ENCODE results near the gene MEG3. TPM values are rescaled to one million over a fixed set of nuclear protein-coding genes. Genes with fewer than 3 reads are reported as not detected.
"Not testable (repeated sequence)": the region's sequence is repeated elsewhere in the genome, so short reads cannot be mapped to it uniquely, and the experiment has no call there.

Gene MEG3
- total RNA-seq, 4 donors from 2014 or later: 34.9 to 169 (median 117) TPM

DNA sequence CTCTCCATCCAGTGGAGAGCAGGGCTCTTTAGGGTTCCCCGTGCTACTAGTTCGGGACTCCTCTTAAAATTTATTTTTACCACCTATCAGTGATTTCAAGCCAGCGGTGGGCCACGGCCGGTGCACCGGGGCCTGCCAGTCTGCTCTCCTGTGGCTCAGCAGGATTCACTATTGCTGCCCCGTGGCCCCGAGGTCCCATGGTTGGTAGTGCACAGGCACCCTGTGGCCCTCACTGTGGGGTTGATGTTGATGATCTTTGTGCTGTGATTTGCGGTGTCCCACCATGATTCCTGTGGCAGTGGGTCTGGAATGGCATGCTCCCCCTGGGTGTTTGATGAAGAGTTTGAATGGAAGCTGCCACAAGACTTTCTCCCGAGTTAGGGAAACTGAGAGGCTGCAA is 12.6 kb upstream of the MEG3 start:
- no peak for ATAC-seq (ENCODE audit: low FRiP score)
- no peak for DNase-seq (ENCODE audit: low spot score)
- TF ChIP-seq, protein P1, sequence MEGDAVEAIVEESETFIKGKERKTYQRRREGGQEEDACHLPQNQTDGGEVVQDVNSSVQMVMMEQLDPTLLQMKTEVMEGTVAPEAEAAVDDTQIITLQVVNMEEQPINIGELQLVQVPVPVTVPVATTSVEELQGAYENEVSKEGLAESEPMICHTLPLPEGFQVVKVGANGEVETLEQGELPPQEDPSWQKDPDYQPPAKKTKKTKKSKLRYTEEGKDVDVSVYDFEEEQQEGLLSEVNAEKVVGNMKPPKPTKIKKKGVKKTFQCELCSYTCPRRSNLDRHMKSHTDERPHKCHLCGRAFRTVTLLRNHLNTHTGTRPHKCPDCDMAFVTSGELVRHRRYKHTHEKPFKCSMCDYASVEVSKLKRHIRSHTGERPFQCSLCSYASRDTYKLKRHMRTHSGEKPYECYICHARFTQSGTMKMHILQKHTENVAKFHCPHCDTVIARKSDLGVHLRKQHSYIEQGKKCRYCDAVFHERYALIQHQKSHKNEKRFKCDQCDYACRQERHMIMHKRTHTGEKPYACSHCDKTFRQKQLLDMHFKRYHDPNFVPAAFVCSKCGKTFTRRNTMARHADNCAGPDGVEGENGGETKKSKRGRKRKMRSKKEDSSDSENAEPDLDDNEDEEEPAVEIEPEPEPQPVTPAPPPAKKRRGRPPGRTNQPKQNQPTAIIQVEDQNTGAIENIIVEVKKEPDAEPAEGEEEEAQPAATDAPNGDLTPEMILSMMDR (IDR thresholded peaks at IDR 0.05): no peak

DNA sequence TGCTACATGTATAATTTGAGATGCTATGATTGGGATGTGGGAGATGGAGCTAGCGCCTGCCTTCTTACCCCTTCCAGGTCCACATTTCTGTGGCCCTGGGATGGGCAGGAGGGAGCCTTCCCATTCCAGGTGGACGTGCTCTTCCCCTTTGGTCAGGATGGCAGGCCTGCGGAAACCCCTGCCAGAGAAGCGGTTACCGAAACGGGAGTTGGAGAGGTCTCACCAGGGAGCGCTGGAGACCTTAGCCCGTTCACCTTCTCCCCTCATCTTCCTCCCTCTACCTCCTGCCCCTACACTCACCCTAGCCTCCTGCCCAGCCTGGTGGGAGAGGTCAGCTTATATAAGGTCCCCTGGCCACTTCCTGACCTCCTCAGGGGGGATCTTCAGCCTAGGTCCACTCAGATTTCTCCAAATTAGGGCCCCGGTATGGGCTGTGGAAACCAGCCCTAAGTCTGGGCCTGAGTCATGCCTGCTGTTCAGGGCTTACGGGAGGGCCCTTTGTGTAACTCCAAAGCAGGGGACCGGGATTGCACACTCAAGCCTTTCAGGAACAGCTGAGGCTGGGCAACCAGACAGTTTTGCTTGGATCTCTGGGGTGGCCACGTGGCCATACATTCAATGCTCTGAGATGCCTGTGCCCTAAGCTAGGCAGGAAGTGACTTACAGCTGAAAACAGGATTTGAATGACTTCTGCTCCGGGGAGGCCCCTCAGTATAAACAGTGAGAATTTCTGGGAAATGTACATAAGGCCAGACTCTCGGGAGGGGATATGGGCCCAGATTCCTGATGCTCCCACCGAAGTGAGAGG is 10.2 kb upstream of the MEG3 start:
- TF ChIP-seq, protein P1 (IDR thresholded peaks at IDR 0.05): no peak
- DNase-seq (ENCODE audit: low spot score) (no peak), ATAC-seq (ENCODE audit: low FRiP score) (no peak)

DNA sequence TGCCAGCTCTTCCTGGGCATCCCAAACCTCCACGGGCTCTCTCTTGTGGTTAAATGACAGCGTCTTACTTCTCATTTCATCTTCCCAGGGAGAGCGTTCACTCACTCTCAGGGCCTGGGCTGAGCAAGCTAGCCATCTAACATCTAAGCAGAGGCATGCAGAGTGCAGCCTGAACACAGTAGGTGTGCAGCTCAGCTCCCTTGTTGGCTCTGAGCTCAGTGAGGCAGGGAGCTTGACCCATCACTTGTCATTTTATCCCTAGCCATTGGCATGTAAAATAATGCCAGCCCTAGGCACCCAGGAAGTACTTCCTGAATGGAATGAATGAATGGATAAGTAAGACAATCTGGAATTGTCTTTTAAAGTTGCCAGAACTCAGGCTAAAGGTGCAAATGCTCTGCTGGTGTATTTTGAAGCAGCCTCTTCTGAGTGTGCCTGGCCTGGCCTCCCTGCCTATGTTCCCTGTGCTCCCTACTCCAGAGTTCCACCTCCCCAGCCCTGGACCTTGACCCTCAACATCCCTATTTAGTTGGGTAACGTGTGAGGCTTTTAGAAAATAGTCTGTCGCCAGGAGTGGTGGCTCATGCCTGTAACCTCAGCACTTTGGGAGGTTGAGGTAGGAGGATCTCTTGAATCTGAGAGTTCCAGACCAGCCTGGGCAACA is 9.5 kb upstream of the MEG3 start:
- DNase-seq (ENCODE audit: low spot score): no peak
- TF ChIP-seq, protein P1 (IDR thresholded peaks at IDR 0.05): no peak
- no peak for ATAC-seq (ENCODE audit: low FRiP score)

DNA sequence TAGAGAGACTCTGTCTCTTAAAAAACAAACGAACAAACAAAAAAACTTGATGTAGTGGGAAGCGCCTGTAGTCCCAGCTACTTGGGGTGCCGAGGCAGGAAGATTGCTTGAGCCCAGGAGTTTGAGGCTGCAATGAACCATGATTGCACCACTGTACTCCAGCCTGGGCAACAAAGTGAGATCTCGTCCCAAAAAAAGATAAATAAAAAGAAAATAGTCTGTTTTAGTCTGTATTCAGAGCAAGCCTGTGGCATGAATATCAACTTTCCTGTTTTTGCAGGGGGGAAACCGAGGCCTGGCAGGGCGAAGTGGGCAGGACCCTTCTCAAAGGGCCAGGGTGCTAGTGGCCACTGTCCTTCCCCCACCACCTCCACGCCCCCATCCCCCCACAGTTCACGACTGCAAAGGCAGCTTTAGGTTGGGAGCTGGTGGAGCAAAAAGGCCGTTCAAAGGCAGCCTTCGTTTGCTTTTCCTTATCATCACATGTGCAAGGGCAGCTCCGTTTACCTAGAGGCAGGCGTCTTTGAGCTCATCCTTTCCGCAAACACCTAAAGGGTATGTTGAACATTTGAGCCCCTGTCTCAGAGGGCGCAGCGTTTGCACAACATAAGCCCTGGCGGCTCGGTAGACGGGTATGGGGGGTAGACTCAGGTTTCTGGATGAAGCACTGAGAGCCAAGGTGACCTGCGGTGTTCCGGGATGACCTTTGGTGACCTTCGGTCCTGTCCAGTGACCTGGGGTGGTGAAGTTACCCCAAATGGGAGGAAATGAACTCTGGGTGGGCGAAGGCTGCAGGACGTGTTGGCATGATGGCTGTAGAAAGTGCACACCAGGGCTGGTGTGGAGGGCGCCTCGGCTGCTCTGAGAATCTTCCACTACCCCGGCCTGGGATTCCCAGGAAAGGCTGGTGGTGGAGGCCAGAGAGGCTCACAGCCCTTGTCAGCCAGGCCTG is 8.7 kb upstream of the MEG3 start:
- TF ChIP-seq, protein P1 (IDR thresholded peaks at IDR 0.05): no peak
- ATAC-seq (ENCODE audit: low FRiP score) (no peak), DNase-seq (ENCODE audit: low spot score) (no peak)

DNA sequence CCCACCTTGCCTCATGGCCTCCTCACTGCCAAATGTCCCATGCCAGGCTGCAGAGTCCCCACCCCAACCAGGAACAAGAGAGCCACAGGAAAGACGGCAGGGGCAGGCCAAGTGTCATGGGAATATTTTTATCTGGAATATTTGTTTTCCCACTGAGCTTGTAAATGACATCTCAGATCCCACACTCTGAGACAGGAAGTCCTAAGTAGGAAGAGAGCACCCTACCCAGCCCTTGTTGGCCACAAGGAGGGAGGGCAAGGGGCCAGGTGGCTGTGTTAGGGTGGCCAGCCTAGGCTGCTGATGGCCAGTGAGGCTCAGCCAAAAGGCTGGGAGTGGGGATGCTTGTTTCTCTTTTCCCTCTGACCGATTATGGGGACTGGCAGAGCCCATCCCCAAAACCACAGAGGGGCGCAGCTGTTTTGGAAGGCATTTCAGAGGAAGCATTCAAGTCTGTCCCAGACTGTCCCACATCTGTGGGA is 7.7 kb upstream of the MEG3 start:
- DNase-seq (ENCODE audit: low spot score): no peak
- no peak for ATAC-seq (ENCODE audit: low FRiP score)
- TF ChIP-seq, protein P1 (IDR thresholded peaks at IDR 0.05): no peak

DNA sequence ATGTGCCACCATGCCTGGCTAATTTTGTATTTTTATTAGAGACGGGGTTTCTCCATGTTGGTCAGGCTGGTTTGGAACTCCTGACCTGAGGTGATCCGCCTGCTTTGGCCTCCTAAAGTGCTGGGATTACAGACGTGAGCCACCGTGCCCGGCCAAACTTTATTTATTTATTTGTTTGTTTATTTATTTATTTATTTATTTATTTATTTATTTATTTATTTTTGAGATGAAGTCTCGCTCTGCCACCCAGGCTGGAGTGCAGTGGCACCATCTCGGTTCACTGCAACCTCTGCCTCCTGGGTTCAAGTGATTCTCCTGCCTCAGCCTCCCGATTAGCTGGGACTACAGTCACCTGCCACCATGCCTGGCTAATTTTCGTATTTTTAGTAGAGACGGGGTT is 7.0 kb upstream of the MEG3 start:
- DNase-seq (ENCODE audit: low spot score); ATAC-seq (ENCODE audit: low FRiP score): not testable (repeated sequence)

DNA sequence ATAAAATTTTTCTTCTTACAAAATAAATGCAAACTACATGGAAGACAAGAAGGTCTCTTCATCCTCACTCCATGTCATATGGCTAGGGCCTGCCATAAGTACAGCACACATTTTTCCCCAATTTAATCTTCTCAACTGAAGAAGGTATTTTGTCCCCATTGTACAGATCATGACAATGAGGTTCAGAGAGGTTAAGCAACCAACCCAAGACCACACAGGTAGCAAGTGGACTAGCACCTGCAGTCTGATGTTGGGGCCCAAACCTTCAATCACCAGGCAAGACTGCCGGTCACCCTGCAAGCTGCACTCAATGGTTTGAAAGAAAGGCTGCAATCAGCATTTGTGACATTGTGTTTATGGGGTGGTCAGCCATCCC is 6.5 kb upstream of the MEG3 start:
- DNase-seq (ENCODE audit: low spot score) (no peak), ATAC-seq (ENCODE audit: low FRiP score) (no peak)
- TF ChIP-seq, protein P1 (IDR thresholded peaks at IDR 0.05): no peak

All from omental fat pad (tissue), 4 donors.